Calu3 (cell line): ENCODE measurements around the gene CDKN2AIP. TPM values are rescaled to one million over a fixed set of nuclear protein-coding genes. Genes with fewer than 3 reads are reported as not detected.

Experiments
- BruUV-seq: library from RNA; stranded (reverse); fragments of 400-500 nt; replicated peaks from 2 replicates; lab custom pipeline; 2021; lab: Mats Ljungman, UMichigan
- CTCF ChIA-PET: fragments of 300-600 bp; sonication (Branson Sonifier 250); formaldehyde crosslinking; loops from one replicate; lab custom pipeline; 2022; ENCODE audit warnings: antibody characterized with exemption; lab: Charles Lee
- DNase-seq: peaks from one replicate; pipeline ENCODE4 v3.0.0; 2022
- H3K27ac Mint-ChIP-seq: one replicate; pipeline ENCODE4 v1.8.0; 2022; ENCODE audit warnings: mixed read lengths; ENCODE audit not compliant: unreplicated experiment
- H3K27me3 Mint-ChIP-seq: one replicate; pipeline ENCODE4 v1.8.0; 2022; ENCODE audit warnings: mixed read lengths; ENCODE audit not compliant: unreplicated experiment
- H3K36me3 Mint-ChIP-seq: one replicate; pipeline ENCODE4 v1.8.0; 2022; ENCODE audit warnings: mild to moderate bottlenecking, moderate library complexity, mixed read lengths; ENCODE audit not compliant: insufficient read depth, unreplicated experiment
- H3K4me1 Mint-ChIP-seq: one replicate; pipeline ENCODE4 v1.8.0; 2022; ENCODE audit warnings: mild to moderate bottlenecking, low read depth, mixed read lengths; ENCODE audit not compliant: unreplicated experiment
- H3K4me3 Mint-ChIP-seq: one replicate; pipeline ENCODE4 v1.8.0; 2022; ENCODE audit warnings: mild to moderate bottlenecking, low read depth, moderate library complexity, mixed read lengths; ENCODE audit not compliant: unreplicated experiment
- H3K9me3 Mint-ChIP-seq: one replicate; pipeline ENCODE4 v1.8.0; 2022; ENCODE audit warnings: low read depth, mixed read lengths; ENCODE audit not compliant: unreplicated experiment
- intact Hi-C: fragments of 100-400 bp; cut with micrococcal nuclease; formaldehyde crosslinking; loops from one replicate; pipeline ENCODE4 v1.10.0; 2022; ENCODE audit not compliant: unreplicated experiment
- total RNA-seq: library from RNA; stranded (reverse); gene quantifications from 2 replicates; pipeline ENCODE4 v1.2.3, GENCODE V29; 2022
- TF ChIP-seq, protein P1 (sequence below): fragments of 200-600 bp; IDR thresholded peaks from one replicate; pipeline ENCODE4 v1.8.0; 2022; ENCODE audit warnings: antibody characterized with exemption; ENCODE audit not compliant: unreplicated experiment

The CDKN2AIP gene
- total RNA-seq, 1 experiment from 2014 or later, result 17.5 TPM

DNA sequence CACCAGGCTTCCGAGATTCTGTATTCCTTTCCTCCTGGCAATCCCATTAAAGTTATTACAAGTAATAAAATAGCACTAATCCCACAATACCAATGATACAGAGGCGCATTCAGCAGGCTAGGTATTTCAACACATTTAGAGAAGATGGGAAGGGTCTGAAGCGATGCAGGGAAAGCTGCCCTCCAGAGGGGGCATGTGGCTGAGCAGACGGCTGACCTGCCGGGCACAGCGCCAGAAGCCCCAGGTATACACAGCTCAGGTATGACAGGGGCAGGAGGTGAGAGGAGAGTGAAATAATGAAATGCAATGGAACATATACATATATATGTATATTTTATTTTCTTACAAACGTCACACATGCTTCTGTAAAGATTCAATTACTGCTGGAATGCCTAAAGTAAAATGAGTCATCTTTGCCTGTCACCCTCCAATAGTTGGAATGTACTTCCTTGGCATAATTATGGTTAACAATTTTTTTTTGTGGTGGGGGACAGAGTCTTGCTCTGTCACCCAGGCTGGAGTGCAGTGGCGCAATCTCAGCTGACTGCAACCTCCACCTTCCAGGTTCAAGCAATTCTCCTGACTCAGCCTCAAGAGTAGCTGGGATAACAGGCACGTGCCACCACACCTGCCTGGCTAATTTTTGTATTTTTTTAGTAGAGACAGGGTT lies 21.3 kb upstream of the CDKN2AIP start:
- no peaks in the 10 kb centered on the region for H3K36me3 Mint-ChIP-seq
- no peak overlapping the region for H3K27ac Mint-ChIP-seq

DNA sequence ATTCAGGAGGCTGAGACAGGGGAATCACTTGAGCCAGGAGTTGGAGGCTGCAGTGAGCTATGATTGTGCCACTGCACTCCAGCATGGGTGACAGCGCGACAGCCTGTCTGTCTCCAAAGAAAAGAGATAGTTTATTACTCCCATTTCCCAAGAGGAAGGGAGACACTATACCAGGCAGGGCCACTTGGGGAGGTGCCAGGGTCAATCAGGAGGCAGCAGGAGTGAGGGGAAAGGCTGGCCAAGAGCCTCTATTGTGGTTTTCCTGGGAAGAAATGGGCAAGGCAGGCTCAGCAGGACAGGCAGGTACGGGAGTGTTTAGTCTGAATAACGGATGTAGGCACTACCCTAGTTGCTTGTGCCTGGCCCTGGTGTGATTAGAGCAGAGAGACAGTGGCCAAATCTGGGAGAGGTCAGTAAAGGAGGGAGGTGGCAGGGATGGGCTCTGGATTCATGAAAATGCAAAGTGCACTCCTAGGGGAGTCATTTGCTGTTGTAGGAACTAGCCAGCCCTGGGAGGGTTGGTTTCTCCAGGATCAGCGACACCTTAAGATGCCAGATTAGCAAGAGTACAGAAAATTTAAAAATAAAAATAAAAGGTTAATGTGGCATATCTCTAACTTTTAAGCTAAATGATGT lies 20.2 kb upstream of the CDKN2AIP start:
- H3K27me3 Mint-ChIP-seq, result no peaks in the 10 kb centered on the region
- no TSS peak for BruUV-seq
- TF ChIP-seq, protein P1, sequence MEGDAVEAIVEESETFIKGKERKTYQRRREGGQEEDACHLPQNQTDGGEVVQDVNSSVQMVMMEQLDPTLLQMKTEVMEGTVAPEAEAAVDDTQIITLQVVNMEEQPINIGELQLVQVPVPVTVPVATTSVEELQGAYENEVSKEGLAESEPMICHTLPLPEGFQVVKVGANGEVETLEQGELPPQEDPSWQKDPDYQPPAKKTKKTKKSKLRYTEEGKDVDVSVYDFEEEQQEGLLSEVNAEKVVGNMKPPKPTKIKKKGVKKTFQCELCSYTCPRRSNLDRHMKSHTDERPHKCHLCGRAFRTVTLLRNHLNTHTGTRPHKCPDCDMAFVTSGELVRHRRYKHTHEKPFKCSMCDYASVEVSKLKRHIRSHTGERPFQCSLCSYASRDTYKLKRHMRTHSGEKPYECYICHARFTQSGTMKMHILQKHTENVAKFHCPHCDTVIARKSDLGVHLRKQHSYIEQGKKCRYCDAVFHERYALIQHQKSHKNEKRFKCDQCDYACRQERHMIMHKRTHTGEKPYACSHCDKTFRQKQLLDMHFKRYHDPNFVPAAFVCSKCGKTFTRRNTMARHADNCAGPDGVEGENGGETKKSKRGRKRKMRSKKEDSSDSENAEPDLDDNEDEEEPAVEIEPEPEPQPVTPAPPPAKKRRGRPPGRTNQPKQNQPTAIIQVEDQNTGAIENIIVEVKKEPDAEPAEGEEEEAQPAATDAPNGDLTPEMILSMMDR, result no peak
- H3K36me3 Mint-ChIP-seq, result no peaks in the 10 kb centered on the region
- H3K9me3 Mint-ChIP-seq, result no peaks in the 10 kb centered on the region
- CTCF ChIA-PET, result interaction anchor here (1.3 to 1.5 kb wide), 2 partner anchors 15 to 20 kb away, joined by 3 to 4 read pairs; partner anchors contain the start of gene CDKN2AIP
- DNase-seq, result no peak
- peaks cover 23% of the 10 kb centered on the region for H3K4me1 Mint-ChIP-seq
- peak overlapping the region; percentile 32 for H3K27ac Mint-ChIP-seq
- intact Hi-C loops, result no loop called here
- no peak overlapping the region for H3K4me3 Mint-ChIP-seq

More for the DNA sequence above, 21.3 kb upstream of the CDKN2AIP start:
- H3K4me3 Mint-ChIP-seq, result no peak overlapping the region
- peaks cover 23% of the 10 kb centered on the region for H3K4me1 Mint-ChIP-seq
- TF ChIP-seq, protein P1, result no peak
- BruUV-seq, result no TSS peak
- intact Hi-C loops, result no loop called here
- peak; percentile 52 for DNase-seq
- no peaks in the 10 kb centered on the region for H3K9me3 Mint-ChIP-seq
- H3K27me3 Mint-ChIP-seq, result no peaks in the 10 kb centered on the region
- CTCF ChIA-PET, result interaction anchor here (0.7 to 1.5 kb wide), 4 partner anchors 13 to 350 kb away, joined by 3 to 4 read pairs (median 3); partner anchors contain the start of gene CDKN2AIP

DNA sequence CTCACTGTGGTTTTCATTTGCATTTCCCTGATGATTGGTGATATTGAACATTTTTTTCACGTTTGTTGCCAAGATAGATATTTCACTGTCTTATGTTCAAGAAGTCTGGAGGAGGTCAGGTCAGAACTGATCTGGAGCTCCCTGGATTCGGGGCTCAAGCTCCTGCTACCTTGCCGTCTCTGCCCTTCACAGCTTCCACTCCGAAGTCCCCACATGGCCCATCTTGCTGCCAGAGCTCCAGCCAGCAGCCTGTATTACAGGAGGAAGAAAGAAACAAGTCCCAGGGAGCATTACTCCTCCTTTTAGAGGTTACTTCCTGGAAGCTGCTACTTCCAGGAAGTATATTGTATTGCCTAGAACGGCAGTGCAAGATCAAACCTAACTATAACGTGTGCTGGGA lies 17.9 kb upstream of the CDKN2AIP start:
- Mint-ChIP-seq H3K4me1 (peaks cover 23% of the 10 kb centered on the region), H3K4me3 (no peak overlapping the region), H3K36me3 (no peaks in the 10 kb centered on the region), H3K27ac (no peak overlapping the region), H3K9me3 (no peaks in the 10 kb centered on the region), H3K27me3 (no peaks in the 10 kb centered on the region)
- no TSS peak for BruUV-seq
- CTCF ChIA-PET, result no interaction called here
- no peak for DNase-seq
- intact Hi-C loops, result no loop called here
- TF ChIP-seq, protein P1, result no peak

DNA sequence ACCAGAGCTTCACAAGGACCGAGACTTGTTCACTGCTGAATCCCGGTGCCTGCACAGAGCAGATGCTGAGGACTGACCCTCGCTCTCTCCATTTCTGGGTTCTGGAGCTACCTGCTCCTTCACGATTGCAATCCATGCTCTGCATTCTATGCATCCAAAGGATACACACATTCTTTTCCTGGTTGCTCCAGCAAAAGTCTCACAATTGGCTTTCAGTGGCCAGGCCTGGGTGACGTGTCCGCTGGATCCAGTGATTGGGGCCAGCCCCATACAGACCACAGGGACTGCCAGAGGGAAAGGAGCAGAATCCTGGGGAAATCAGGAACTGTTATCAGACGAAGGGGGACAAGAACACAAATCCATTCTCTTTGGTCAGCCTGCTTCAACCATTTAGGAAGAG lies 14.9 kb upstream of the CDKN2AIP start:
- Mint-ChIP-seq H3K4me3 (no peak overlapping the region), H3K27ac (no peak overlapping the region), H3K27me3 (no peaks in the 10 kb centered on the region), H3K4me1 (peaks cover 2% of the 10 kb centered on the region), H3K36me3 (no peaks in the 10 kb centered on the region), H3K9me3 (no peaks in the 10 kb centered on the region)
- TF ChIP-seq, protein P1, result no peak
- no TSS peak for BruUV-seq
- CTCF ChIA-PET, result no interaction called here
- intact Hi-C loops, result no loop called here
- DNase-seq, result no peak
